Posterior vena cava (tissue), 2 donors: ENCODE measurements around the gene SMIM38. TPM values are rescaled to one million over a fixed set of nuclear protein-coding genes. Genes with fewer than 3 reads are reported as not detected.

Experiments
- DNase-seq: peaks from one replicate; pipeline ENCODE4 v3.0.0-alpha.2; 2020; ENCODE audit warnings: low spot score
- intact Hi-C, 2 donors: fragments of 100-400 bp; cut with DNase I; formaldehyde crosslinking; loops; one replicate each; pipeline versions ENCODE4 v1.14.1 to v1.14.2; 2022 to 2023
- total RNA-seq, 2 donors: library from RNA; stranded (reverse); fragmentation: NEBNext Ultra II Directional; extraction: Animal tissue kit (Norgen Biotek cat#: 25700); gene quantifications; one replicate each; pipeline ENCODE4 v1.2.1, GENCODE V29; 2021
- donor health status: DM: yes; HTN: yes; CAD: no.
- donor health status: DM: yes; HTN: yes; CAD: no.

The SMIM38 gene
- total RNA-seq, 2 donors from 2014 or later = 0.76 to 1.4 TPM

DNA sequence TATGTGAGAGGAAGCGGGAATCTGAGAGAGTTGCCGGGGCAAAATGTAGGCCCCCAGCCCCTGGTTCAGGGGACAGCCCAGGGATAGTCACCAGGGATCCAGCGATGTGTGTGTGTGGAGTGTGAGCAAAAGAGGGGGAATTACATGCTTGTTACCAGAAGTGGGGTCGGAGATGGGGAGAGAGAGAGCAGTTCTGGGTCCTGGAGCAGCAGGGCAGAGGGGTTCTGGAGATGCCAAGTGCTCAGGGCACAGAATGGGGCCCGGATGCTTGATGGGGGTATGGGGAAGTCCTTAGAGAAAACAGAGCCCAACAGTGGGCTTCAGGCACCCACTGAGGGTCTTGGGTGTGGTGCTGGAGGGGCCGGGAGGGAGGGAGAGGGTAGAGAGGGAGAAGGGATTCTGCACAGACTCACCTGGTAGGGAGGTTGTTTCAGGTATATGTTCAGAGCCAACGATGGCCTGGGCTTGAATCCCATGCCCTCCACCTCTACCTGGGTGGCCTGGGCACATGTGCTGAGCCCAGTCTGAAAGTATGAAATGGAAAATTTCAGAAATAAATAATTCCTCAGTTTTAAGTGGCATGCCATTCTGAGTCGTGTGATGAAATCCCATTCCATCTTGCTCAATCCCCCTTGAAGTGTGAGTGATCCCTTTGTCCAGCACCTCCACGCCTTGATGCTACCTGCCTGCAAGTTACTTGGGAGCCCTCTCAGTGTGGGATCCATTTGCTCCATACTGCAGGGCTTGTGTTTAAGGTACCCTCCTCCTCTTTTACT lies 12.4 kb downstream of the SMIM38 start:
- intact Hi-C loops = no loop called here
- peak; percentile 46 for DNase-seq

DNA sequence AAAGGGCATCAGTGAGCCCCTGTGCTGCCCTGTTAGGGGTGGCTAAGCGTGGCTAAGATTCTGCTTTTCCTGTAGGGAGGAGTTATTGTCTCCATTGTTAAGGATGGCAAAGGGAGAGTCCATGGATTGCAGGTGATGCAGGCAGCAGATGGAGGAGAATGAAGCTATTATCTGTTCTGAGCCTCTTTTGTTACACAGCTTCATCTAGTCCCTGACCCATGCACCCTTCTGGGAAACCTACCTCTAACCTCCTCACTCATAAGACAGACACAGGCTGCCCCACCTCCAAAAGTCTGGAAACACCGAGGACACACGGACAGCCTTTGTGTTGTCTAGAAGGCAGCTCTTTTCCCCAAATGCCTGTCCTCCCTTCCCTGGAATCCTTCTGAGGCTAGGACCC lies 13.7 kb downstream of the SMIM38 start:
- intact Hi-C loops = no loop called here
- DNase-seq = no peak

DNA sequence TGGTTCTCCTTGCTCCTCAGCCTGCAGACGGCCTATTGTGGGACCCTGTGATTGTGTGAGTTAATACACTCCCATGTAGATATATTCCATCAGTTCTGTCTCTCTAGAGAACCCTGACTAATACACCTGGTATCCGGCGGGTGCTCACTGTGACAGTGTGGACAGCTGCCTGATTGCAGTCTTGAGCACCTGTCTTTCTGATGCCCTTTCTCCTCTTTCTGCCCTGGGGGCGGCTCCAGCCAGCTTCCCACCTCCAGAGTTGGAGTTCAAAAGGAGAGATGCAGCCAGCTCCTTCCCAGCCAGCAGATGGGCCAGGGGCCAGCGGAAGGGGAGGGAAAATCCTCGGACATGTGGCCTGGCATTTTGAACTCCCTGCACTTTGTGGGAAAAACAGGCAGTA lies 15.0 kb downstream of the SMIM38 start:
- DNase-seq = peak; percentile 58
- intact Hi-C loops = no loop called here

DNA sequence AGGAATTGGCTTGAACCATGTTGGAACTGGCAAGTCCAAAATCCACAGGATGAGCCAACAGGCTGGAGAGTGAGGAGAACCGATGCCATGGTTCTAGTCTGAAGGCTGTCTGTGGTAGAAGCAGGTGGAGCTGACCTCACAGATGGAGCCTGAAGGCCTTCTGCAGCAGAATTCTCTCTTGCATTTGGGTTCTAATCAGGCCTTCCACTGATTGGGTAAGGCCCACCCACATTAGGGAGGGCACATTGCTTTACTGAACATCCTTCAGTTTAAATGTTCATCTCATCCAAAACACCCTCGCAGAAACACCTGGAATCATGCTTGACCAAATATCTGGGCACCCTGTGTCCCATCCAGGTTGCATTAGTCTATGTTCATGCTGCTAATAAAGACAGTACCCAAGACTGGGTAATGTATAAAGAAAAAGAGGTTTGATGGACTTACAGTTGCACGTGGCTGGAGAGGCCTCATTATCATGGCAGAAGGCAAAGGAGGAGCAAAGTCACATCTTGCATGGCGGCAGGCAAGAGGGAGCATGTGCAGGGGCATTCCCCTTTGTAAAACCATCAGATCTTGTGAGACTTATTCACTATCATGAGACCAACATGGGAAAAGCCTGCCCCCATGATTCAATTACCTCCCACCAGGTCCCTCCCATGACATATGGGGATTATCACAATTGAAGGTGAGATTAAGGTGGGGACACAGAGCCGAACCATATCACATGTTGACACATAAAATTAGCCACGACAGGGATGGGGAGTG lies 15.9 kb downstream of the SMIM38 start:
- intact Hi-C loops = no loop called here
- peak; percentile 13 for DNase-seq

GRCh38 chr11:69172674-69173073 lies 16.9 kb downstream of the SMIM38 start:
- intact Hi-C loops = no loop called here
- DNase-seq = peak; percentile 50

GRCh38 chr11:69173331-69173730 lies 17.6 kb downstream of the SMIM38 start:
- DNase-seq = peak; percentile 60

GRCh38 chr11:69173925-69174581 lies 18.3 kb downstream of the SMIM38 start:
- intact Hi-C loops = no loop called here

More at GRCh38 chr11:69173331-69173730, 17.6 kb downstream of the SMIM38 start:
- intact Hi-C loops = no loop called here

GRCh38 chr11:69174841-69175240 lies 19.1 kb downstream of the SMIM38 start:
- intact Hi-C loops = no loop called here

More at GRCh38 chr11:69173925-69174581, 18.3 kb downstream of the SMIM38 start:
- peak; percentile 19 for DNase-seq

DNA sequence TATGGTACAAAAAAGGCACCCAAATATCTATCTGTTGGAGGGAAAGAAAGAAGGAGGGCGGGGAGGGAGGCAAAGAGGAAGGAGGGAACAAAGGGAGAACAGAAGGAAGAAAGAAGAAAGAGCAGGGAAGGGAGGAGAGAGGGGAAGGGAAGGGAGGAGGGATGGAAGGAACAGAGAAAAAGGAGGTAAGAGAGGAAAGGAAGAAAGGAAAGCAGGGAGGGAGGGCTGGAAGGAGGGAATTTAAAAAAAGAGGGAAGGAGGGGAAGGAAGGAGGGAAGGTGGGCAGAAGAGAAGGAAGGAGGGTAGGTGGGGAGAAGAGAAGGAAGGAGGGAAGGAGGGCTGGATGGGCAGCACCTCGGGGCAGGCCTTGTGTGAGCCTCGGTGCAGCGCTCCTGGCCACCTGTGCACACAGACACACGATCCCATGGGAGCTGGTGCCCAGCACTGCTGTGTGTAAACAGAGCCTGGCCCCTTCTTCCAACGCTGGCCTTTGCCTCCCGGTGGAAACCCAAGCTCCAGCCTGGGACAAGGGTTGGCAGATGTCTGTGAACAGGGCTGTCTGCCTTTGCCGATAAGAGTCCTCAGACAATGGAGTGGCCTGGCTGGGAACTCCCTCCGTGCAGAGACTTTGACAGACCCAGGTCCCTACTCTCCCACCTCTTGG lies 23.2 kb downstream of the SMIM38 start:
- peak; percentile 66 for DNase-seq
- intact Hi-C loops = no loop called here

More at GRCh38 chr11:69174841-69175240, 19.1 kb downstream of the SMIM38 start:
- DNase-seq = peak; percentile 42

DNA sequence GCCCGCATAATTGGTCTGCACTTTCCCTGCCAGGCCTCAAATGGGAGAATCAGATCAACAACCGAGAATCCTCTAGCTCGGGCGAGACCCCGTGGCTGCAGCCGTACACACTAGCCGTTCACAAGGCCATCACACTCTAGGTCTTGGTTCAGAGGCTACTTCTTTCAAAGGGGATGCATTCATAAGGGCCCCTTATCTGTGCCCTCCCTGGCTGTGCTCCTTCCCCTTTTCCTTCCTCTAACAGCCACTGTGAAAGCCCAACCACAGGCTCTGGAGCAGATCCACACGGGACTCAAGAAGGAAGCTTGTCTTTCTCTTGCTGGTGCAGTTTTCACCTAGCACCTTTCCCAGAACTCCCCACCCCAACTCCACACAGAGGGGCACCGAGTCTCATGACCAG lies 24.5 kb downstream of the SMIM38 start:
- DNase-seq = peak; percentile 40
- intact Hi-C loops = no loop called here

DNA sequence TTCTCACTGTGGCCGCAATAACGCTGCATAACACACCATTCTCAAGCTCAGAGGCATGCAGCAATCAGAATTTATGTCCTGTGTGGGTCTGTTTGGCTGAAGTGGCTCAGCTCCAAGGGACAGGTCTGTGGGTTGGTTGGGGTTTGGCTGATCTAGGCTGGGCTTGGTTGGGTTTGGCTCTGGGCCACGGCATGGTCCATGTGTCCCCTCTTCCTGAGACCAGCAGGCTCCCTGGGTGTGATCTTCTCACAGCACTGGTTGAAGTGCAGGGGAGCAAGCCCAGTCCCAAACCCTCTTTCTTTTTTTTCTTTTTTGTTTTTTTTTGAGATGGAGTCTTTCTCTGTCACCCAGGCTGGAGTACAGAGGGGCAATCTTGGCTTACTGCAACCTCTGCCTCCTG lies 25.0 kb downstream of the SMIM38 start:
- DNase-seq = peak; percentile 62
- intact Hi-C loops = no loop called here

GRCh38 chr11:69183613-69184012 lies 27.9 kb downstream of the SMIM38 start:
- intact Hi-C loops = no loop called here
- DNase-seq = no peak

DNA sequence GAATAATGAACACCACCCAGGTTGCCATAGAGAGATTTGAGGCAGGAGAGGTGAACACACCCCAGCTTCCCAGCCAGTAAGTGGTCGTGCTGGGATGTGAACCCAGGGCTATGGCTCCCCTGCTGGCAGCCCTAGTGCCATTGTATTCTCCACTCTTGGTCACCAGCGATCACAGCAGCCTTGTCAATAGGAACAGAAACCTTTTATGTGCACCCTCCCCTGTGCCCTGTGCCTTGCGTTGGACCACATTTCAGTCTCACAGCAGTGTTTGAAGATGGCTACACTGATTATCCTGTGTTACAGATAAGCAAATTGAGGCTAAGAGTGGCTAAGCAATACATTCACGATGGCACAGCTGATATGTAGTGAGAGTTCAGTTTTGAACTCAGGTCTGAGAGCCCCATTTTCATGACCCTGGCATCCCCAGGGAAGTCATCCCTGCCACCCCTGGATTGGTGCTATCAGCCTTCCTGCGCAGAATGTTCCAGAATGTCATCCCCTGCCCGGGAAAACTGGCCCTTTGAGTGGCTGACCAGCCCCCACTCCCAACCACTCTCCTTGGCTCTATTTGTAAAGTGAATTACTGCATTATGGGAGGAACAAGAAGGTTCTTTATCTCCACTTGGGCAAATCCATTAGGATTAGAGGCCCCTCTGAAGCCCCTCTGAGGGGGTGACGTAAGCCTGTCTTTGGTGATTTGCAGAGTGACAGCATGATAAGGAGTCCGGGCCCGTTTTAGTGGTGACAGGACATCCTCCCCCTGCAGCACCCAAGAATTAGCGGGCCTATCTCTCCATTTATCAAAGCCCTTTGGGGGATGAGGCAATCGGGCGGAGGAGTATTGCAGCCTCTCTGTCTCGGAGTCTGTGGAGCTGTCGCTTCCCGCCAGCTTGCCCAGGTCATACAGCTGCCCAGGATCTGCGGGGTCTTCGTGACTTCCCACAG lies 30.9 kb downstream of the SMIM38 start:
- no peak for DNase-seq
- intact Hi-C loops = loop anchor here in 1 of 2 donors (2.0 kb wide), 1 partner anchor 24 kb away; no protein-coding TSS in a partner anchor

- no peak for DNase-seq
- intact Hi-C loops = loop anchor here in 1 of 2 donors (2.0 kb wide), 1 partner anchor 23 kb away; no protein-coding TSS in a partner anchor
Observed at GRCh38 chr11:69187540-69188065, 31.9 kb downstream of the SMIM38 start.

DNA sequence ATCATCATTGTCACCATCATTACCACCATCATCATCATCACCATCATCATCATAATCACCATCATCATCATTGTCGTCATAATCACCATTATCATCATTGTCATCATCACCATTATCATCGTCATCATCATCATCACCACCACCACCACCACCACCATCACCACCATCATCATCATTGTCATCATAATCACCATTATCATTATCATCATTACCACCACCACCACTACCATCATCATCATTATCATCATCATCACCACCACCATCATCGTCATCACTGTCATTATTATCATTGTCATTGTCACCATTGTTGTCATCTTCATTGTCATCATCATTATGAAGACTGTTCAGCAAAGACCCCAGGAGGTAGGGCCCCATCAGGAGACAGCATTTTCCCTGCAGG lies 33.3 kb downstream of the SMIM38 start:
- DNase-seq = no peak
- intact Hi-C loops = no loop called here

GRCh38 chr11:69190796-69191536 lies 35.2 kb downstream of the SMIM38 start:
- intact Hi-C loops = no loop called here
- DNase-seq = no peak

GRCh38 chr11:69192301-69192721 lies 36.6 kb downstream of the SMIM38 start:
- DNase-seq = no peak
- intact Hi-C loops = no loop called here
